ENCODE data around the gene NAMPT.

The NAMPT gene

DNA sequence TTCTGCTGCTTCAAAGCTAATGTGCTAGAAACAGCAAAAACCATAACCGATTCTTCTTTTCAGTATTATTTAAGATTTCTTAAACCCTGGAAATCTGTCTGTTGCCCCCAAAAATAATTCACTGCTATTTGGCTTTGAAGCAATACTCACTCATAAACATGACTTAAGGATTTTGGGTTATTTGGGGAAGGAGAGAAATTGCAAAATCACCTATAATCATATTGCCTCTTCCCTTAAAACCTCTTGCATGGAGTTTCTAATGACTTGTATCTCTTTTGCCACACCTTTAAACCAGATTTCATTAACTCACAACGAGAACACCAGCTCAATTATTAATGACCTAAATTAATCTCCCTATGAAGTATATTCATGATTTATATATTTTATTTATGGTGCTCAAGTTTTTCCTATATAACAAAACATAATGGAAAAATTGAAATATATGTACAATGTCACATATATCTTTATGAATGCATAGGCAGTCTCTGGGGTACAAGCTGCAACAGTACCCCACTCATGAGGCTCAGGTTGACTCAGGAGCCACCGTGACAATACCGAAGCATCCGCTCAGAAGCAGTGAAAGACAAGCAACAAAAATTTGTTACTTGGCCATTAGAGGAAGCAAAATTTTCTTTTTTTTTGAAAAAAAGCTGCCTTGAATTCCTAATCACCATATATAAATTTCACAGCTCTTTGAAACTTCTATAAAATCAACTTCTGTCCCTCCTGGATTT is 3.0 kb downstream of the NAMPT start:
- H4K20me1 ChIP-seq (ENCODE audit: control insufficient read depth, insufficient read depth, low read depth, low read length) = peaks cover 23% of the 10 kb centered on the region
- no peaks in the 10 kb centered on the region for H3K9me2 ChIP-seq (replicated peaks; ENCODE audit: control insufficient read depth, low read length)
- no peak overlapping the region for H3K4me3 ChIP-seq (ENCODE audit: low read length)
- no peaks in the 10 kb centered on the region for H3K9me3 ChIP-seq (ENCODE audit: control insufficient read depth, insufficient read depth, low read length)
- peaks cover 42% of the 10 kb centered on the region for H3K4me1 ChIP-seq (ENCODE audit: control insufficient read depth, low read length)
- H3K36me3 ChIP-seq (ENCODE audit: control insufficient read depth, low read length) = peaks cover 36% of the 10 kb centered on the region
- H3K27me3 ChIP-seq (ENCODE audit: control insufficient read depth, low read length) = no peaks in the 10 kb centered on the region
- no peaks in the 10 kb centered on the region for H3F3A ChIP-seq (ENCODE audit: control insufficient read depth, insufficient read depth)
- H3K4me2 ChIP-seq (ENCODE audit: low read length) = no peak overlapping the region; the same call in 1 of the 2 replicates
- TF ChIP-seq EZH2phosphoT487 (IDR thresholded peaks at IDR 0.05; ENCODE audit: borderline replicate concordance, low read length) = no peak
- TF ChIP-seq, protein P1, sequence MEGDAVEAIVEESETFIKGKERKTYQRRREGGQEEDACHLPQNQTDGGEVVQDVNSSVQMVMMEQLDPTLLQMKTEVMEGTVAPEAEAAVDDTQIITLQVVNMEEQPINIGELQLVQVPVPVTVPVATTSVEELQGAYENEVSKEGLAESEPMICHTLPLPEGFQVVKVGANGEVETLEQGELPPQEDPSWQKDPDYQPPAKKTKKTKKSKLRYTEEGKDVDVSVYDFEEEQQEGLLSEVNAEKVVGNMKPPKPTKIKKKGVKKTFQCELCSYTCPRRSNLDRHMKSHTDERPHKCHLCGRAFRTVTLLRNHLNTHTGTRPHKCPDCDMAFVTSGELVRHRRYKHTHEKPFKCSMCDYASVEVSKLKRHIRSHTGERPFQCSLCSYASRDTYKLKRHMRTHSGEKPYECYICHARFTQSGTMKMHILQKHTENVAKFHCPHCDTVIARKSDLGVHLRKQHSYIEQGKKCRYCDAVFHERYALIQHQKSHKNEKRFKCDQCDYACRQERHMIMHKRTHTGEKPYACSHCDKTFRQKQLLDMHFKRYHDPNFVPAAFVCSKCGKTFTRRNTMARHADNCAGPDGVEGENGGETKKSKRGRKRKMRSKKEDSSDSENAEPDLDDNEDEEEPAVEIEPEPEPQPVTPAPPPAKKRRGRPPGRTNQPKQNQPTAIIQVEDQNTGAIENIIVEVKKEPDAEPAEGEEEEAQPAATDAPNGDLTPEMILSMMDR (IDR thresholded peaks at IDR 0.05; ENCODE audit: low read depth, low read length, poor library complexity, severe bottlenecking) = no peak
- peaks cover 75% of the 10 kb centered on the region for H3K79me2 ChIP-seq (ENCODE audit: control insufficient read depth, low read length)
- no peak overlapping the region for H3K27ac ChIP-seq (ENCODE audit: low read depth, low read length)

DNA sequence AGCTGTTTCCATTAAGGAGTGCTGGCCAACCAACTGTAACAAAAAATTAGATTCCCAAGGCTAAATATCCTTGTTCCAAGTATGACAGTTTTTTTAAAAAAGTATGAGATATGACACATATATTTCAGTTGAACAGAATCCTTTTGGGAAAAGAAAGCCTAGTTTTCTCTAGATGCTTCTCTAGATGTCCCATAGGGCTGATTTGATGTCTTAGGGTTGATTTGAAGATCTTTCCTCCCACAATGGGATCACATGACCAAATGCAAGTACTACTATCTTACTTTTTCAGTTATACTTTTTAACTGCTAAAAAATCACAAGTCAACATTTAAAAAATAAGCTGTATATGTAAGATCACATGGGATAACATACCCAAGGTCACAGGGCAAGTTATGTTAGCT is 3.7 kb downstream of the NAMPT start:
- H3K36me3 ChIP-seq (ENCODE audit: control insufficient read depth, low read length) = peaks cover 42% of the 10 kb centered on the region
- TF ChIP-seq, protein P1 (IDR thresholded peaks at IDR 0.05; ENCODE audit: low read depth, low read length, poor library complexity, severe bottlenecking) = no peak
- no peak for TF ChIP-seq EZH2phosphoT487 (IDR thresholded peaks at IDR 0.05; ENCODE audit: borderline replicate concordance, low read length)
- peaks cover 38% of the 10 kb centered on the region for H3K4me1 ChIP-seq (ENCODE audit: control insufficient read depth, low read length)
- H3K27ac ChIP-seq (ENCODE audit: low read depth, low read length) = no peak overlapping the region
- no peaks in the 10 kb centered on the region for H3K27me3 ChIP-seq (ENCODE audit: control insufficient read depth, low read length)
- H3K79me2 ChIP-seq (ENCODE audit: control insufficient read depth, low read length) = peaks cover 81% of the 10 kb centered on the region
- H4K20me1 ChIP-seq (ENCODE audit: control insufficient read depth, insufficient read depth, low read depth, low read length) = peaks cover 23% of the 10 kb centered on the region
- H3K4me2 ChIP-seq (ENCODE audit: low read length) = no peak overlapping the region
- no peaks in the 10 kb centered on the region for H3K9me2 ChIP-seq (replicated peaks; ENCODE audit: control insufficient read depth, low read length)
- H3F3A ChIP-seq (ENCODE audit: control insufficient read depth, insufficient read depth) = no peaks in the 10 kb centered on the region
- H3K4me3 ChIP-seq (ENCODE audit: low read length) = no peak overlapping the region
- H3K9me3 ChIP-seq (ENCODE audit: control insufficient read depth, insufficient read depth, low read length) = no peaks in the 10 kb centered on the region

- Histone ChIP-seq H3K9me3 (ENCODE audit: control insufficient read depth, insufficient read depth, low read length) (no peaks in the 10 kb centered on the region), H3K4me2 (ENCODE audit: low read length) (no peak overlapping the region), H3K79me2 (ENCODE audit: control insufficient read depth, low read length) (peaks cover 90% of the 10 kb centered on the region), H3F3A (ENCODE audit: control insufficient read depth, insufficient read depth) (no peaks in the 10 kb centered on the region), H3K27ac (ENCODE audit: low read depth, low read length) (no peak overlapping the region), H3K27me3 (ENCODE audit: control insufficient read depth, low read length) (no peaks in the 10 kb centered on the region), H3K4me3 (ENCODE audit: low read length) (no peak overlapping the region), H3K4me1 (ENCODE audit: control insufficient read depth, low read length) (peaks cover 31% of the 10 kb centered on the region), H4K20me1 (ENCODE audit: control insufficient read depth, insufficient read depth, low read depth, low read length) (peaks cover 23% of the 10 kb centered on the region), H3K36me3 (ENCODE audit: control insufficient read depth, low read length) (peaks cover 57% of the 10 kb centered on the region), H3K9me2 (replicated peaks; ENCODE audit: control insufficient read depth, low read length) (no peaks in the 10 kb centered on the region)
- no peak for TF ChIP-seq EZH2phosphoT487 (IDR thresholded peaks at IDR 0.05; ENCODE audit: borderline replicate concordance, low read length)
- TF ChIP-seq, protein P1 (IDR thresholded peaks at IDR 0.05; ENCODE audit: low read depth, low read length, poor library complexity, severe bottlenecking) = no peak
Measured at GRCh38 chr7:106279425-106280197, 5.2 kb downstream of the NAMPT start.
